ENCODE measurements around the gene SEC11A. TPM values are rescaled to one million over a fixed set of nuclear protein-coding genes. Genes with fewer than 3 reads are reported as not detected.

The SEC11A gene
- polyA plus RNA-seq, 1 donor from 2014 or later = 158 TPM

- H3K36me3 ChIP-seq (ENCODE audit: insufficient read depth, low read length) = no peaks in the 10 kb centered on the region
- H3K9me2 ChIP-seq (ENCODE audit: insufficient read depth, low read length) = no peaks in the 10 kb centered on the region
- no peak overlapping the region for H3K4me3 ChIP-seq (ENCODE audit: low read length)
- no peaks in the 10 kb centered on the region for H3F3A ChIP-seq (ENCODE audit: insufficient read depth, low read length, poor library complexity, severe bottlenecking)
- no peak overlapping the region for H3K27ac ChIP-seq (ENCODE audit: low read length)
- no peaks in the 10 kb centered on the region for H4K20me1 ChIP-seq (ENCODE audit: insufficient read depth)
- H3K79me2 ChIP-seq (replicated peaks; ENCODE audit: insufficient read depth, low read length) = no peaks in the 10 kb centered on the region
- TF ChIP-seq POLR2AphosphoS5 (IDR thresholded peaks at IDR 0.05) (no peak), SMC3 (conservative IDR thresholded peaks at IDR 0.05; ENCODE audit: poor library complexity) (no peak), TAF1 (IDR thresholded peaks at IDR 0.05; ENCODE audit: low read depth) (no peak), EP300 (conservative IDR thresholded peaks at IDR 0.05; ENCODE audit: poor library complexity, severe bottlenecking) (no peak), EZH2 (IDR thresholded peaks at IDR 0.05; ENCODE audit: borderline replicate concordance, insufficient read depth, low read length, poor library complexity, severe bottlenecking) (no peak), REST (IDR thresholded peaks at IDR 0.05; ENCODE audit: borderline replicate concordance) (no peak), RAD21 (conservative IDR thresholded peaks at IDR 0.05) (no peak), CTCF (IDR thresholded peaks at IDR 0.05; ENCODE audit: poor library complexity, severe bottlenecking) (no peak), MXI1 (conservative IDR thresholded peaks at IDR 0.05; ENCODE audit: poor library complexity, severe bottlenecking) (no peak)
- H3K9me3 ChIP-seq (ENCODE audit: low read length) = no peaks in the 10 kb centered on the region
- H3K27me3 ChIP-seq (ENCODE audit: insufficient read depth, low read depth, low read length) = no peaks in the 10 kb centered on the region
- H3K9ac ChIP-seq (ENCODE audit: low read length) = no peak overlapping the region
- H2AFZ ChIP-seq (ENCODE audit: low read depth, low read length) = no peak overlapping the region
- H3K4me2 ChIP-seq (ENCODE audit: low read length) = no peak overlapping the region
Observed at GRCh38 chr15:84722628-84723027, 6.7 kb upstream of the SEC11A start.

- Histone ChIP-seq H2AFZ (ENCODE audit: low read depth, low read length) (no peak overlapping the region), H3K36me3 (ENCODE audit: insufficient read depth, low read length) (no peaks in the 10 kb centered on the region), H3F3A (ENCODE audit: insufficient read depth, low read length, poor library complexity, severe bottlenecking) (no peaks in the 10 kb centered on the region), H3K79me2 (replicated peaks; ENCODE audit: insufficient read depth, low read length) (no peaks in the 10 kb centered on the region), H3K27ac (ENCODE audit: low read length) (no peak overlapping the region), H4K20me1 (ENCODE audit: insufficient read depth) (no peaks in the 10 kb centered on the region), H3K4me3 (ENCODE audit: low read length) (no peak overlapping the region), H3K9me2 (ENCODE audit: insufficient read depth, low read length) (no peaks in the 10 kb centered on the region), H3K9me3 (ENCODE audit: low read length) (no peaks in the 10 kb centered on the region), H3K4me2 (ENCODE audit: low read length) (no peak overlapping the region), H3K9ac (ENCODE audit: low read length) (no peak overlapping the region), H3K27me3 (ENCODE audit: insufficient read depth, low read depth, low read length) (no peaks in the 10 kb centered on the region)
- TF ChIP-seq POLR2AphosphoS5 (IDR thresholded peaks at IDR 0.05) (no peak), REST (IDR thresholded peaks at IDR 0.05; ENCODE audit: borderline replicate concordance) (no peak), MXI1 (conservative IDR thresholded peaks at IDR 0.05; ENCODE audit: poor library complexity, severe bottlenecking) (no peak), EZH2 (IDR thresholded peaks at IDR 0.05; ENCODE audit: borderline replicate concordance, insufficient read depth, low read length, poor library complexity, severe bottlenecking) (no peak), CTCF (IDR thresholded peaks at IDR 0.05; ENCODE audit: poor library complexity, severe bottlenecking) (no peak), SMC3 (conservative IDR thresholded peaks at IDR 0.05; ENCODE audit: poor library complexity) (no peak), RAD21 (conservative IDR thresholded peaks at IDR 0.05) (no peak), EP300 (conservative IDR thresholded peaks at IDR 0.05; ENCODE audit: poor library complexity, severe bottlenecking) (no peak), TAF1 (IDR thresholded peaks at IDR 0.05; ENCODE audit: low read depth) (no peak)
Observed at GRCh38 chr15:84721371-84721770, 5.4 kb upstream of the SEC11A start.
